GM19395 (cell line): ENCODE data around the gene PHLDA3.
"Not testable (repeated sequence)": the region's sequence is repeated elsewhere in the genome, so short reads cannot be mapped to it uniquely, and the experiment has no call there.

Source experiments
- ATAC-seq: cut with Tn5 transposase; IDR thresholded peaks from one replicate; pipeline ENCODE4 v1.9.1; 2021; ENCODE audit warnings: mild to moderate bottlenecking, moderate library complexity; ENCODE audit not compliant: unreplicated experiment

PHLDA3 gene

DNA sequence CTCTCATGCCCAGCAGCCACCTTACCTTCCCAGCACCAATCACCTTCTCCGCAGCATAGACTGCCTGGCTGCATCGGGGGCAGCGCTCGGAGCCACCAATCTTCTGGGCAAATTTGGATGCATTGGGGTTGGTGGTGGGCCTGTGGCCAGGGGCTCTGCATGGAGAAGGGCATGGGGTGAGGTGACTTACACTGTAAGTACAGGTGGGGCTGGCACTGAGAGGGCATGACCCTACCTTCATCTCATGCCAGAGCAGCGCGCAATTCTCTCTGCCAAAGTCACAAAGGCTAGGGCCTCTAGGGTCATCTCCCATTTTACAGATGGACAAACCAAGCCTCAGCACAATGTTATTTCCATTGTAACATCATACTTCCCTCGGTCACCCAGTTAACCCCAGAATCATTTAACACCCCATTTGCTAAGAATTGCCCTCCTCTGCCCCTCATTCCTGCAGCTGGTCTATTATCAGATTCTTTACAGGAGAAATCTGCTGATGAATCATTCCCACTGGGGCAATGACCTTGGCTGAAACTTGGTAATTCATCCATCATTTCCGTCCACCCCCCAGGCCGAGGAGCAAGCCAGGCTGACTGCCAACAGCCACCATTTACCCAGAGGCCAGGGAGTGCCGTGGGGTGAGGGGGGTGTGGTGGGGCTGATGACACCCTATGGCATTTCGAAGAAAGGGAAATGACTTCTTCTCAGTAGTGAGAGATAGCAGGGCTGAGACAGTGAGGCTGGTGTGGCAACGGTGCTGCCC, 20.0 kb upstream of the PHLDA3 start:
- ATAC-seq, result no peak

DNA sequence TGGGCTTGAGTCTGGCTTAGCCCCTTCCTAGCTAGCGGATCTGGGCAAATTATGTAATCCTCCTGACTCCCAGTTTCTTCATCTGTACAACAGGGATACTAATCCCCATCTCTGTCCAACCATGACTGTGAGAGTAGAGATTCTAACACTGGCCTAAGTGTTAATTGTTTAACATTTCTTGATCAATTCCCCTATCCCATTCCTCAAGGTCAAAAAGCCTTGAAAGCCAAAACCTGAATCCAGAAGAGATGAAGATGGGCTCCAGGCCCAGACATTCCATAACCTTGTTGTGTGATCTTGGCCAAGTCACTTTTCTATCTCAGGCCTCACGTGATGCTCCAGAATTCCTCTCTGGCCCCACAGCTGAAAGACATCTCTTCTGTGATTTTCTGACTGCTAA, 18.8 kb upstream of the PHLDA3 start:
- ATAC-seq, result no peak

DNA sequence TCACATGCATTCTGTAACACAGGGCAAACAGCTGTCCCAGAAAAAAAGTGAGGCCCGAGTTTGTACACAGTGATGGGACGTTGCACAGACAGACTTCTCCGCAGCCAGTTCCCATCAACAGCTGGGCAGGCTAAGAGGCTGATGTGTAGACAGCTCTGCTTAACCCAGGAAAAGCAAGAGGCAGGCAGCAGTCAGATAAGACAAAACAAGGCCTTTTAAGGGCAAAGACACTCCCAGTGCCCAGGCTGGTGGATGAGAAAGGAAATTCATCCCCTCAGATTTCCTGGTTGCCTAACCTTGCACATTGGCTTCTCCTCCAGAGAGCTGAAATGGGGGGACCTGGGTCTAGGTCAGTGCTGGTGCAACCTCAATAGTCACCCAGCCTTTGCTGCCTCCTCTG, 17.2 kb upstream of the PHLDA3 start:
- no peak for ATAC-seq

DNA sequence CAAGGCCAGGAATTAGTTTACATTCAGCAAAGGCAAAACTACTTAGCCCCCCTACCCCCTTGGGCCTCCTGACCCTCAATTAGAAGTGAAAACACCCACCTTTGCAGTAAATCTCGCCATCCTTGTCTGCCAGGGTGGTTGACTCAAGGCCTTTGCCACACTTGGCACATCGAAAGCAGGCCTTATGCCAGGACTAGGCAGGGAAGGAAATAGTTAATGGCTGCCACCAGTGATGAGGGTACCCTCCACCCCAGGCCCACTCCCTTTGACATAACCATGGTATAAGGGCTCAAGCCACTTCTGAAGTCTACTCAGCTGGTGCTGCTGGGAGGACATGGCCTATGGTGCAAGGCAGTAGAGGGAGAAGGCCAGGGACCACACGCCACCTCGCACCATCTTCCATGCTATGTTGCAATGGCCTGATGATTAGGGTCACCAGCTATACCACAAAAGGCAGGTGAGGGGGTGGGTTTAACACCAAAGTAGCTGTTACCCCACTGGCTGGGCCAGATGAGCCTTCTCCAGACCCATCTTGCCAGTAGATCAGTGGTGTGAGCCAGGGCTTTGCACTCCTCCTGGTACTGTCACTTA, 16.3 kb upstream of the PHLDA3 start:
- no peak for ATAC-seq

DNA sequence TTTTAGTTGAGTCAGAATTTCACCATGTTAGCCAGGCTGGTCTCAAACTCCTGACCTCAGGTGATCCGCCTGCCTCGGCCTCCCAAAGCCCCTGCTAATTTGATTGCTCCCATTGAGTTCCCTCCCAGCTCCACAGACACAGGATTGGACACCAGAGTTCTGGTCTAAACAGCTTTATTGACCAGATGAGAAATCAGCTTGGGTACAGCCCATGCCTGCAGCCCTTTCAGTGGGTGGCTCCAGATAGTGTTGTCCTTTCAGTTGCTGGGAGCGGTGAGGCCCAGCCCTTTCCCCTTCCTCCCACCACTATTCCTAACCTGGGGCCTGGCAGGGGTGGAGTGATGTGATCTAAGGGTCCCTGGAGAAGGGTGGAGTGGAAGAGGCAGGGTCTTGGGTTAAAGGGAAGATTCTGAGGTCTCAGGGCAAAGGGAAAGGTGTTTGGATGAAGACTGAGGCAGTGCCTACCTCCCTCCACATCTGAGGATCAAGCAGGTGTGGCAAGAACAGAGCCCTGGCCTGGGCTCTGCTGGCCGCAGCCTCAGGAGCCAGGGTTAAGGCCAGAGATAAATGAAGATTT, 14.5 kb upstream of the PHLDA3 start:
- no peak for ATAC-seq

DNA sequence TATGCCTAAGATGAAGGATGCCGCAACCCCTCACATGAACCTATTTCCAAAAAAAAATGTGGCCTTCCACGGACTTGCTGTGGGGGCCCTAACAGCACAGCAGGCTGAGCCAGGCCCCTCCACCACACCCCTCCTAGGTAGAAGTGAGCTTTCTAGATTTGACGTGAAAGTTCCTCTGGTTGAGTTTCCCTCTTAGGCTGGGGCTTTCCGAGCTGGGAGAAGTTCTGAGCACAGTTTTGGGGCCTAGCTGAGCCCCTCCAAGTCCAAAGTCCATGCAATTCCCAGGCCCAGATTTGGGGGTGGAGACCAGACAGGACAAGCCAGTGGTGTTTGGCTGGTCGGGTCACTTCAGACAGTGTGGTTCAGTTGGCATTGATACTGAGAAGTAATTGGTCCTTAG, 13.8 kb upstream of the PHLDA3 start:
- no peak for ATAC-seq

DNA sequence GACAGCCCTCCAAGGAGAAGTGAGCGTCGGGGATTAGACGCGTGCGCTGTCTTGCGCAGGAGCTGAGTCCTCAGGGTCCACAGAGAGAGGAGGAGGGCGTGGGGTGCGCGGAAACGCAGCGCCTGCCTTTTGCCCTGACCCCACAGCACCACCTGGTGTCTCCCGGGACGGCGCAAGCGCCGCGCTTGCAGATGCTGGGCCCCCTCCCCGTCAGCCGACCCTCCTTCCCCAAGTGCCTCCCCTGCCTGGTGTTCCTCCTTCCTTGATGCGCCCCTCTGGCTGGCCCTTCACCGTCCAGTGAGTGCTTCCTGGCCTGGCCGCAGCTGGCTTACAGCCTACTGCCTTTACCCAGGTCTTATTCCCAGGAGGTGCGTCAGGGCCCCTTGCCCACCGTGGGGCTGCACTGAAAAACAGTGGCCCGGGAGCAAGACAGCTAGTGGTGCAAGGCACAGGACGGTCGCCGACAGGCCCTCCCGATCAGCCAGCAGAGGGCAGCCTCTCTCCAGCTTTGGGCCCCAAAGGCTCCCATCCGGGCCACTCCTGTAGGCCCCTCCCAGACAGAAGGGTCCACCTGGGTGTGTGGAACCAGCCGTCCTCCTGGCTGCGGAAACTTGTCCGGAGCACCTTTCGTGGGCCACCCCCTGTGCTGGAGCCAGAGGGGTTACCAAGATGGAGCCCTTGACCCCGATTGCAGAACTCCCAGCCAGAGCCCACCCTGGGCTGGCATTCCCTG, 12.9 kb upstream of the PHLDA3 start:
- peak; percentile 72 for ATAC-seq

DNA sequence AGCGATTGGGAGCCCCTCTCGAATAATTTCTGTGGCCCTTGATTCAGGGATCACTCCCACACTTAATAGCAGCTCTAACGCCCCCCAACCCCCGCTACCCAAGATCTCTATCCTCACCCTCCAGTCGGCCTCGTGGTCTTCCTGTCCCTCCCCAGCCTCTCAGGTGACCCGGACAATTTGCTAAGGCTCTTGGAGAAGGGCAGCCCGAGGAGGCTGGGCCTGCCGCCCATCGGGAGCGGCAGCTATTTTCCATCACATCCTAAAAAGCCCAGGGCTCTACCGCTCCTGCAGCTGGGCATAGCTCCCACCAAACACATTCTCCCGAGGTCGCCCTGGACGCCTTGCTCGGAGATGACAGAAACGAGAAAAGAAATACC, 12.0 kb upstream of the PHLDA3 start:
- ATAC-seq, result no peak

DNA sequence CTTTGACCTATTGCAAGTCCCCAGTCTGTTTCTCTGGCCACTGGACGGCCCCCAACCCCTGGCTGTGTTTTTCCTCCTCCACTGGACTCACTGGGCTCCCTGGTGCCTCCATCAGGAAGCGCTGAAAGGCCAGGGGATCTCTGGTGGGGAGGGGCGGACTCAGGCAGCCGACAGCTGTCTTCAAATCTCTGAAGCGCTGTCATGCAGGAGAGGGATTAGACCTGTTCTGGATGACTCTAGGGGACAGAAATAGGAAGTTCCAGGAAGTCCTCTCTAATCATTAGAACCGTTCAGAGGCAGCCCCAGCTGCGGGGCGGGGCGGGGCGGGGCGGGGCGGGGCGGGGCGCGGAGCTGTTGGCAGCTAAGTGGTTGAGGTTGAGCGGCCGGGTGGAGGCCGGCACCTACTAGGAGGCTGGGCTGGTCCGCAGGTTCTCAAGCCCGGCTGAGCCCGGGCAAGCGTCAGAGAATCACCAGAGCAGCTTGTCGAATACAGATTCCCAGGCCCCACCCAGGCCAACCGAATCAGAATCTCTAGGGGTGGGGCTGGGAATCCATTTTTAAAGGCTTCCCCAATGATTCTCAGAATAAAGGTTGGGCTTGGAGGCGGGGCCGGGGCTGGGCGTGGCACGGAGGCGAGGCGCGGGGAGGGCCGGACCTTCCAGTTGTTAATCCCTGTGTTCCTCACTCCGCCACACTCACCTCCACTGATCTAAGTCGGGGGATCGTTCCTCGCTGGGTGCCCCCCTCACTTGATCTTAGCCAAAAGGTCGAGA, 11.4 kb upstream of the PHLDA3 start:
- ATAC-seq, result peak; percentile 60

DNA sequence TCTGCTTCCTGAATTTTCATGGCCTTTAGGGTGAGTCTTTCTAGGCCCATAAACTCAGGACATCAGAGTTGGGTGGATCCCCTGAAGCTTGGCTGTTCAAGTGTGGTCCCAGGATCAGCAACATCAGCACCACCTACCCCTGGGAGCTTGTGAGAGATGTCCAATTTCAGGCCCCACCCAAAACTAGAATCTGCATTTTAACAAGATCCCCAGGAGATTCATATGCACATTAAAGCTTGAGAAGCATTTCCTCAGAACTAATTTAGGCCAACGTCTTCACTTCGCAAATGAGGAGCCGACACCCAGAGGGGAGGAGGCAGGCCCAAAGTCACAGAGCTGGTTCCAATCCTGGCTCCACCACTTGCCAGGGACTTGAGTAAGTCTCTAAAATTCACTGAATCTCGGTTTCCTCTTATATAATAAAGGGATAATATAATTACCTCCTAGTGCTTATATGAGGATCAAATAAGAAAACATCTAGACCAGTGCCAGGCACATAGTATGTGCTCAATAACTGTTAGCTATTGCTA, 10.3 kb upstream of the PHLDA3 start:
- no peak for ATAC-seq

DNA sequence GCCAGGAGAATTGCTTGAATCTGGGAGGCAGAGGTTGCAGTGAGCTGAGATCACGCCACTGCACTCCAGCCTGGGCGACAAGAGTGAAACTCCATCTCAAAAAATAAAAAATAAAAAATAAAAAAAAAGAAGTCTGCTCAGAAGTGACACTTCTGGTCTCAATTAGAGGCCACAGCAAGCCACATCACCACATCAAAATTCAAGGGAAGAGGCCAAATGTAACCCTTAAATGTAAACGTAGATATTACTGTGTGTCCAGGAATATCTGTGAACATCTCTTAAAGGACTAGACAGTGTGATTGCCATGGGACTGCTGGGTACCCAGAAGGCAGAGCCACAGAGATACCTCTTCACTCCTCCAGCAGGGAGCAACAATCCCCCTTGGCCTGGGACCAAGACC, 9.7 kb upstream of the PHLDA3 start:
- not testable (repeated sequence) for ATAC-seq

DNA sequence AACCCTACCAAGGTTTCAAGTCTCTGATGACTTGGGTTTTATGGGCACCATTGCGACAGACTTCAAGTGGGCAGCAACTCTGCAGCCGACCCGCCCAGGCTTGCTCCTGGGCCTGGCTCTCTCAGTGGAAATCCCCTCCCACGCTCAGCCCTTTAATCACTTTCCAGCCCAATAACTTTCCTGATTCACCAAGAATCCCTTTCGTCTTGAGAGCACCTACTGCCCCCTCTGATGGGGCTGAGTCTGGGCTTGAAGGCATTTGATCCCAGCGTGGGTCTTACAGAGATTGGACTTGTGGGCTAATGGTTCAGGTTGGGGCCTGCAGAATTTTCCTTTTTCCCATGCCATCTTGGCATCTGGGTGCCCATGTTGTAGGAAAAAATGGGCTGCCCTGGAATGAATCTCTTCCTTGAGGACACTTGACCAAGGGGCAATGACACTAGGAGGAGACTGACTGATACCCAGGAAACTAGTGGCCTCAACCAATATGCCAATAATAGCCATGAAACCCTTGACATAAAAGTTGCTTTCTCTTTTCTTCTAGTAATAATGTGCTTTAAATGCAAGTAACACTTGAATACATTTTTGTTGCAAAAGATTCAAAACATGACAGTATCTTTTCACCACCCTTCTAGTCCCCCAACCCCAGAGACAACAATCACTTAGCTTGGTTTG, 7.8 kb upstream of the PHLDA3 start:
- ATAC-seq, result no peak

DNA sequence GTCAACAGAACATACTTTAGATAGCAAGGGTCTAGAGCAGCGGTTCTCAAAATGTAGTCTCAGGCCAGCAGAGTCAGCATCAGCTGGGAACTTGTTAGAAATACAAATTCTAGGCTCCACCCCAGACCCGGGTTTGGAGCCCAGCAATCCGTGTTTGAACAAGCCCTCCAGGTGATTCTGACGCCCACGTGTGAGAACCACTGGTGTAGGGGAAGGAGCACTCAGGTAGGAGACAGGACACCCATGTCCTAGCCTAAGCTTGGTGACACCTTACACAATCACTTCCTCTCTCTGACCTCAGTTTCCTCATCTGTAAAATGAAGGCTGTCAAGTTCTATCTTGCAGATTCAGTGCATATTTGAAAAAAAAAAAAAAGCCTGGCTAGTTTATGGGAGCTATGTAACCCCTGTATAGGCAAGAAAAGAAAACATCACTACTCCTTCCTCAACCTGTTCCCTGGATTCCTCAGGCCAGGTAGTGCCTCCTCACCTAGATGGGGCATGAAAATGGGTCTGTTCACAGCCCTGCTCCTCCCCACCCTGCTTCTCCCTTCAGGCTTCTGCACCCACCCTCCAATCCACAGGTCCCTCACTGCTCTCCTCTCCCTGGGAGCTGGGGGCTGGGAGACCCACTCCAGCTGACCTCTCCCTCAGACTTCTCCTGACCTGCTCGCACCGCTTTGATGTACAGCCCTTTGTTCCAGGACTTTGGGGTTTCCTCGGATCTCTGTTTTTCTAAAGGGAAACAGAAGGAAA, 7.1 kb upstream of the PHLDA3 start:
- ATAC-seq, result no peak

DNA sequence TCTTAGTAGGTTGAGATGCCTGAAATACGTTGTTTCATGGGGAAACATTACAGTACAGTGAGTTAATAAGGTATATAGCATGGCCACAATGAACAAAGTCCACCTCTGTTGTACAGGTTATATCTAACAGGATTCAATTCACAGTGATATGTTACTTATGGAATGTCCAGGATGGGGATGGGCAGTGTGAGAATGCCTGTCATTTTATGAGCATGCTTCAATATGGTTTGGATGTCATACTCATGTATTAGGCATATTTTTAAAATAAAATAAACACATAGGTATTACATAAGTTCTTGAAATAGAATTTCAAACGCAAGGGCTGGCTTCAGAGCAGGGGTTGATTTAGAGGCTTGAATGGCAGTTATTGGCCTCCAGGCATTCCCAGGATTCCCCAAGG, 6.1 kb upstream of the PHLDA3 start:
- ATAC-seq, result no peak

DNA sequence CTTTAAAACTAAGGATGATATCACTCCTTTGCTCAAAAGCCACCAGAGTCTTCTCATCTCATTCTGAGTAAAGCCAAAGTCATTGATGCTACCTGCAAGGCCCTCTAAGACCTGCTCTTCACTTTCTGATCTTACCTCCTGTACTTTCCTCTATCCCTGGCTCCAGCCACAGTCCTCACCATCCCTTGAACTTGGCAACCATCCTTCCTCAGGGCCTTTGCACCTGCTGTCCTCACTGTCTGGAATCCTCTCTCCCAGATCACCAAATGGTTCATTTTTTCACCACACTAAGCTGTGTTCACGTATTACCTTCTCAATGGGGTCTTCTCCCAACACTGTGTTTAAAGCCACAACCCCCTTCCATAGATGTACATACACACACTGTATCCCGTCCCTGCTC, 4.3 kb upstream of the PHLDA3 start:
- ATAC-seq, result no peak

DNA sequence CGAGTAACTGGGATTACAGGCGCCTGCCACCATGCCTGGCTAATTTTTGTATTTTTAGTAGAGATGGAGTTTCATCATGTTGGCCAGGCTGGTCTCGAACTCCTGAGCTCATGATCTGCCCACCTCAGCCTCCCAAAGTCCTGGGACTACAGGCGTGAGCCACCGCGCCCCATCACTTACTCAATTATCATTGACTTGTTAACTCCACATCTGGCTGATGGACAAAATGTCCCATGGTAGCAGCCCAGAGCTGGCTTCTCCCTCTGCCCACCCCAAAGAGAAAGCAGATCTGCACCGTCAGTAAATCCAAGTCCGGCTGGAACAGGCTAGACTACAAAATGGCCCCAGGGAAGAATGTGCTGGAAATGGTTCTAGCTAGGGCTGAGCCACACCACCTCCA, 3.3 kb upstream of the PHLDA3 start:
- not testable (repeated sequence) for ATAC-seq

DNA sequence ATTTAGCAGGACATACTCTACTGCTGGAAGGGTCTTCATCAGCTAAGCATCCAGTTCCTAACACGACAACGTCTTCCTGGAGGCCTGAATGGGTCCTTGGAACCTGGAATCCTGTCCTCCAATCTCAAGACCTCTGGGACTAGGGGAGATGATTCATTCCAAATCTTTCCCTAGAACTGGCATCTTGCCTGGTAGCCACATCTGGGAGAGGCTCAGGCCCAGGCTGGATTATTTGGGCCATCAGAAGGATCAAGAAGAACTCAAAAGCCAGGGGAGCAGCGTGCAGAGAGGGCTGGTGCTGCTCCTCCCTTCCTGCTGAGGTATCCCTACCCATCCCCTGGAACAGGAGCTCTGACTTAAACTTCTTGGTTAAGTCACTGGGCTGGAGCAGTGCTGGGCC, 2.8 kb upstream of the PHLDA3 start:
- ATAC-seq, result no peak

DNA sequence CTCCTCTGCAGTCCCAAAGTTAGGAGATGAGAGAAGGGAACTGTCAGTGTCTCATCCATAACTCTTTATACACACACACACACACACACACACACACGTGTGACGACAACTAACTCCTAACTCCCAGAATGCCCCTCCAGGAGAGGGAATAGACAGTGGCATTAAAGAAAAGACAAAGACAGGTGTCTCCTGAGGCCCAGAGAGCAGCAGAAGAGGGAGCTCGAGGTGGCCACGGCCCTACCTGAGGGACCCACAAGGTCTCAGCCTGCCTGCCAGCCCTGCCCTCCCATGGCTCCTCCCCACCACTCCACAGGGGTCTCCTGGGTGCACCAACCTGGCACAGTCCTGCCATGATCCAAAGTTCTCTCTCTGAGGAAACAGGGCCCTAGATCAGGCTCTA, 1.6 kb upstream of the PHLDA3 start:
- ATAC-seq, result no peak

DNA sequence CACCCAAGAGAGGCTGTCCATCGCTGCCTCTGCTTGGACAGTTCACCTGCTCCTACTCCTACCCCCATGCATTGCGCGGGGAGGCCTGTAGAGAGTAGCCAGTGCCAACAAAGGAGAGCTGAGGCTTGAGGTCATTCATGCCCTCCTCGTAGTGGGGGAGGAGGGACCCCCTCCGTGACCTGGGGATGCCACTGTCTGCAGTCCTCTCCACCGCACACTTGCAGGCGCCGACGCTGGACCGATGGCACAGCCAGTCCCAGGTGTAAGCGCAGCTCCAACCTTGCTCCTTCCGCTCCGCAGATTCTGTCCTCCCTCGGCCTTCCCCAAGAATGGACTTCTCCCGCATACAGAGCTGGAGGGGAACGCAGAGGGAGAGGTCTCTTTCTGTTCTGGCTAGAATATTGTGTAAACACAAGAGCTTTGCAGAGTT, 672 bp upstream of the PHLDA3 start:
- peak; percentile 20 for ATAC-seq

DNA sequence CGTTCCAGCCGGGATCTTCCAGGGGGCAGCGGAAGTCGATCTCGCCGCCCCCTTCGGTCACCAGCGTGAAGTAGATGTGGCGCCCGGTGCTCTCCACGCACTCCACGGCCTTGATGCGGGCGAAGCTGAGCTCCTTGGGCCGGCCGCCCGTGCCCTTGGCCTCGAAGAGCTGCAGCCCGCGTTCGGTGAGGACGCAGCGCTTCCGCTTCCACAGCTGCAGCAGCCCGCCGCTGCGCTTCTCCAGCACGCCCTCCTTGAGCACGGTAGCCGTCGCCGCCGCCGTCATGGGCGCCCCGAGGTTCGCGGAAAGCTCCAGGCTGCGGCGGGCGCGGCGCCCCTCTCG, 516 bp downstream of the PHLDA3 start:
- ATAC-seq, result peak; percentile 41
